HCT116 (cell line): Measurements from ENCODE around the gene DOCK3.

ENCODE experiments used
- CBX3 ChIP-seq: IDR thresholded peaks from 2 replicates; pipeline ENCODE4 v1.6.1; 2012; ENCODE audit warnings: low read depth
- CEBPB ChIP-seq: IDR thresholded peaks from 2 replicates; pipeline ENCODE4 v1.6.1; 2012; ENCODE audit warnings: low read depth
- CTCF ChIP-seq, 3 experiments: fragments of 200-600 bp in 1 of 3; sonication (generic) in 1 of 3; IDR thresholded peaks in 2 of 3; conservative IDR thresholded peaks in 1 of 3; 2 replicates each; pipeline ENCODE4 v1.5.1; 2012 to 2017; ENCODE audit warnings: low read depth in 2 of 3, low read length in 2 of 3, antibody characterized with exemption in 1 of 3, borderline replicate concordance in 1 of 3, control low read depth in 1 of 3, mild to moderate bottlenecking in 1 of 3, mixed read lengths in 1 of 3, mixed run types in 1 of 3, moderate library complexity in 1 of 3; ENCODE audit not compliant: insufficient read depth in 1 of 3
- MAX ChIP-seq: IDR thresholded peaks from 2 replicates; pipeline ENCODE4 v1.6.1; 2012
- POLR2A ChIP-seq: IDR thresholded peaks from 2 replicates; pipeline ENCODE4 v1.7.0; 2011; ENCODE audit warnings: borderline replicate concordance; ENCODE audit not compliant: insufficient read depth, insufficient read length; ENCODE audit errors: extremely low read depth
- POLR2AphosphoS5 ChIP-seq: IDR thresholded peaks from 2 replicates; pipeline ENCODE4 v1.6.1; 2011; ENCODE audit warnings: mild to moderate bottlenecking, low read depth, low read length, moderate library complexity
- YY1 ChIP-seq: IDR thresholded peaks from 2 replicates; pipeline ENCODE4 v1.6.1; 2011; ENCODE audit warnings: low read length, low read depth, moderate library complexity, mild to moderate bottlenecking; ENCODE audit not compliant: insufficient replicate concordance; ENCODE audit errors: extremely low read depth
- ZBTB33 ChIP-seq: IDR thresholded peaks from 2 replicates; pipeline ENCODE4 v1.6.1; 2011; ENCODE audit warnings: mild to moderate bottlenecking, low read length, moderate library complexity; ENCODE audit not compliant: insufficient replicate concordance; ENCODE audit errors: extremely low read depth
- ZNF274 ChIP-seq: fragments of 200-500 bp; sonication (Bioruptor generic); IDR thresholded peaks from 2 replicates; pipeline ENCODE4 v1.6.1; 2014; ENCODE audit warnings: mild to moderate bottlenecking, low read depth, low read length, inconsistent platforms

GRCh38 chr3:50708620-50709019, 33.9 kb downstream of the DOCK3 start:
- TF ChIP-seq CEBPB (no peak), CTCF (IDR thresholded peaks at IDR 0.05 in 2 of 3, conservative IDR thresholded peaks at IDR 0.05 in 1 of 3; ENCODE audit: borderline replicate concordance in 1 of 3, insufficient read depth in 1 of 3, low read depth in 2 of 3, low read length in 2 of 3) (no peak), POLR2AphosphoS5 (no peak), POLR2A (no peak), ZBTB33 (no peak), YY1 (no peak), CBX3 (no peak), MAX (no peak), ZNF274 (no peak)
